ENCODE data around the gene ERMN. TPM values are rescaled to one million over a fixed set of nuclear protein-coding genes. Genes with fewer than 3 reads are reported as not detected.

The ERMN gene
- total RNA-seq, 1 experiment from 2014 or later = not detected

DNA sequence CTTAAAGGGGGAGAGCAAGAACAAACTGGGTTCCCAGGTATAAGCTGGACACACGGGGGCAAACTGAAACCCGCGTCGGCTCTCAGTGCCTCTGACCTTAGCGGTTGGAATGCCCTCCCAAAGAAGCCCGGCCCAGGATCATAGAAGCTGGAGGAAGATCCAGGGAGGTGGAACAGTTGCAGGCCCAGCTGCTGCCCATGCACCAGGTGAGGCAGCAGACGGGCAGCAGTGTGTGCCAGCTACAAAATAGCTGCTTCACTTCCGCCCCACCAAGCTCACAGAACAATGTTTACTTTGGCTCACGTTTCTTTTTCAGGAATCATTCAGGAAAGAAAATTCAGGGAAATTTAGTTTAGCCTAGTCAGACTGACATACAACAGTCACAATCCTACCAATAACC is 3.9 kb upstream of the ERMN start:
- Histone ChIP-seq H3K4me1 (ENCODE audit: control insufficient read depth, insufficient read depth, low read length) (no peaks in the 10 kb centered on the region), H3K4me3 (ENCODE audit: low read depth in 2 of 2, low read length in 2 of 2) (no peak overlapping the region), H3K27me3 (ENCODE audit: control insufficient read depth, insufficient read depth, low read length) (no peaks in the 10 kb centered on the region), H3K27ac (ENCODE audit: low read length) (no peak overlapping the region), H3K9me3 (ENCODE audit: control insufficient read depth, insufficient read depth, low read depth, low read length) (no peaks in the 10 kb centered on the region), H3K36me3 (ENCODE audit: control insufficient read depth, insufficient read depth, low read length) (no peaks in the 10 kb centered on the region)
- intact Hi-C loops (cut with micrococcal nuclease; ENCODE audit: unreplicated experiment) = no loop called here
- POLR2A ChIA-PET = interaction anchor here (0.7 kb wide), 1 partner anchor 47 kb away, joined by 4 read pairs; no protein-coding TSS in a partner anchor
- TF ChIP-seq SIN3A (IDR thresholded peaks at IDR 0.05; ENCODE audit: borderline replicate concordance, insufficient read depth, low read depth, low read length) (no peak), POLR2AphosphoS5 (IDR thresholded peaks at IDR 0.05; ENCODE audit: low read depth, low read length) (no peak)
- TF ChIP-seq, protein P1, sequence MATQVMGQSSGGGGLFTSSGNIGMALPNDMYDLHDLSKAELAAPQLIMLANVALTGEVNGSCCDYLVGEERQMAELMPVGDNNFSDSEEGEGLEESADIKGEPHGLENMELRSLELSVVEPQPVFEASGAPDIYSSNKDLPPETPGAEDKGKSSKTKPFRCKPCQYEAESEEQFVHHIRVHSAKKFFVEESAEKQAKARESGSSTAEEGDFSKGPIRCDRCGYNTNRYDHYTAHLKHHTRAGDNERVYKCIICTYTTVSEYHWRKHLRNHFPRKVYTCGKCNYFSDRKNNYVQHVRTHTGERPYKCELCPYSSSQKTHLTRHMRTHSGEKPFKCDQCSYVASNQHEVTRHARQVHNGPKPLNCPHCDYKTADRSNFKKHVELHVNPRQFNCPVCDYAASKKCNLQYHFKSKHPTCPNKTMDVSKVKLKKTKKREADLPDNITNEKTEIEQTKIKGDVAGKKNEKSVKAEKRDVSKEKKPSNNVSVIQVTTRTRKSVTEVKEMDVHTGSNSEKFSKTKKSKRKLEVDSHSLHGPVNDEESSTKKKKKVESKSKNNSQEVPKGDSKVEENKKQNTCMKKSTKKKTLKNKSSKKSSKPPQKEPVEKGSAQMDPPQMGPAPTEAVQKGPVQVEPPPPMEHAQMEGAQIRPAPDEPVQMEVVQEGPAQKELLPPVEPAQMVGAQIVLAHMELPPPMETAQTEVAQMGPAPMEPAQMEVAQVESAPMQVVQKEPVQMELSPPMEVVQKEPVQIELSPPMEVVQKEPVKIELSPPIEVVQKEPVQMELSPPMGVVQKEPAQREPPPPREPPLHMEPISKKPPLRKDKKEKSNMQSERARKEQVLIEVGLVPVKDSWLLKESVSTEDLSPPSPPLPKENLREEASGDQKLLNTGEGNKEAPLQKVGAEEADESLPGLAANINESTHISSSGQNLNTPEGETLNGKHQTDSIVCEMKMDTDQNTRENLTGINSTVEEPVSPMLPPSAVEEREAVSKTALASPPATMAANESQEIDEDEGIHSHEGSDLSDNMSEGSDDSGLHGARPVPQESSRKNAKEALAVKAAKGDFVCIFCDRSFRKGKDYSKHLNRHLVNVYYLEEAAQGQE (IDR thresholded peaks at IDR 0.05; ENCODE audit: insufficient read depth in 1 of 2, low read depth in 2 of 2, low read length in 1 of 2) = no peak
- TF ChIP-seq, protein P2, sequence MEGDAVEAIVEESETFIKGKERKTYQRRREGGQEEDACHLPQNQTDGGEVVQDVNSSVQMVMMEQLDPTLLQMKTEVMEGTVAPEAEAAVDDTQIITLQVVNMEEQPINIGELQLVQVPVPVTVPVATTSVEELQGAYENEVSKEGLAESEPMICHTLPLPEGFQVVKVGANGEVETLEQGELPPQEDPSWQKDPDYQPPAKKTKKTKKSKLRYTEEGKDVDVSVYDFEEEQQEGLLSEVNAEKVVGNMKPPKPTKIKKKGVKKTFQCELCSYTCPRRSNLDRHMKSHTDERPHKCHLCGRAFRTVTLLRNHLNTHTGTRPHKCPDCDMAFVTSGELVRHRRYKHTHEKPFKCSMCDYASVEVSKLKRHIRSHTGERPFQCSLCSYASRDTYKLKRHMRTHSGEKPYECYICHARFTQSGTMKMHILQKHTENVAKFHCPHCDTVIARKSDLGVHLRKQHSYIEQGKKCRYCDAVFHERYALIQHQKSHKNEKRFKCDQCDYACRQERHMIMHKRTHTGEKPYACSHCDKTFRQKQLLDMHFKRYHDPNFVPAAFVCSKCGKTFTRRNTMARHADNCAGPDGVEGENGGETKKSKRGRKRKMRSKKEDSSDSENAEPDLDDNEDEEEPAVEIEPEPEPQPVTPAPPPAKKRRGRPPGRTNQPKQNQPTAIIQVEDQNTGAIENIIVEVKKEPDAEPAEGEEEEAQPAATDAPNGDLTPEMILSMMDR (IDR thresholded peaks at IDR 0.05) = no peak
- ATAC-seq (no peak), DNase-seq (ENCODE audit: low read depth, low spot score) (no peak)
- in situ Hi-C loops (cut with HindIII; ENCODE audit: low pct_unique_long_range_greater_than_20kb, low sequenced_read_pairs) = no loop called here
- no TSS peak for BruUV-seq (replicated peaks)
- CTCF ChIA-PET = interaction anchor here (0.6 kb wide), 1 partner anchor 27 kb away, joined by 5 read pairs; no protein-coding TSS in a partner anchor

DNA sequence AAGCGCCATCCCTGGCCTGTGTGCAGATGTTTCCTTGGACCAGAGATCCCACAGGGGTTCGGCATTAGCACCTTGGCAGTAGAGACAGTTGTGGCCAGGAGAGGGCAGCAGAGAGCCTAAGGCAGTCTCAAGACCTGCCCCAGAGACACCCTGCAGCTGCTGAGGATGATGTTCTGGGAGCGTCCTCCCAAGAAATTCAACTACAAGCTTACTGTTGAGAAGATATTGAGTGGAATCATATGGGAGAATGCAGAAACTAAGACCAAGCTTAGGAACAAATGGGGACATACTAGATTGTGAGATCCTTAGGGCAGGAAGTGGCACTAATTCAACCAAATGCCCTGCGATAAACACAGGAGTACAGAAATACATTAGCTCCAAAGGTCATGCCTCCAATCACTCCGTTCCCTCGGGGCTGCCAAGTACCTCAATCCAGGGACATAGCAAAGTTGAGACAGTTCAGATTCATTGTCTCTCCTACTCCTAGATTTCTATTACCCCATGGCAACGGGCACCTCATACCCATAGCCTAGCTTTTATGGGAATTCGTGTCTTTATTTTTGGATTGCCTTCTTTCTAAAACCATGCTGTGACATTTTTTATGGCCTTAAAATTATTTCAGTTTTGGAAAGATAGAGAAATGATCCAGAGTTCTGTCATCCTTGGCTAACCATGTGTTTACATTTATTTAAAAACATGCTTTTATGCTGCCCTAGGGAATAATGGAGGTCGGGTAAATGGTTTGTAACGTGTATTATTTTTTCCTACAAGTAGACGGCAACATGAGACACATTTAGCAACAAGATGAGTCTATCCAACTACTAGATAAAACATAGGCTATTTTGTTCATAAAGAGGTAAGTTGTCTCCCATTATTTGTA is 2.2 kb upstream of the ERMN start:
- no peaks in the 10 kb centered on the region for H3K36me3 ChIP-seq (ENCODE audit: control insufficient read depth, insufficient read depth, low read length)
- in situ Hi-C loops (cut with HindIII; ENCODE audit: low pct_unique_long_range_greater_than_20kb, low sequenced_read_pairs) = no loop called here
- no peak for TF ChIP-seq TCF7L2 (IDR thresholded peaks at IDR 0.05; ENCODE audit: low read depth, low read length)
- TF ChIP-seq, protein P2 (IDR thresholded peaks at IDR 0.05) = peak; percentile 91
- TF ChIP-seq, protein P1 (IDR thresholded peaks at IDR 0.05; ENCODE audit: insufficient read depth in 1 of 2, low read depth in 2 of 2, low read length in 1 of 2) = no peak
- peak; percentile 64 for DNase-seq (ENCODE audit: low read depth, low spot score)
- no TSS peak for BruUV-seq (replicated peaks)
- H3K9me3 ChIP-seq (ENCODE audit: control insufficient read depth, insufficient read depth, low read depth, low read length) = no peaks in the 10 kb centered on the region
- ChIA-PET CTCF (interaction anchor here (1.0 kb wide), 1 partner anchor 25 kb away, joined by 3 read pairs; no protein-coding TSS in a partner anchor), POLR2A (no interaction called here)
- H3K27me3 ChIP-seq (ENCODE audit: control insufficient read depth, insufficient read depth, low read length) = no peaks in the 10 kb centered on the region
- peak; percentile 97 for ATAC-seq
- intact Hi-C loops (cut with micrococcal nuclease; ENCODE audit: unreplicated experiment) = no loop called here
- H3K4me3 ChIP-seq (ENCODE audit: low read depth in 2 of 2, low read length in 2 of 2) = no peak overlapping the region
- H3K4me1 ChIP-seq (ENCODE audit: control insufficient read depth, insufficient read depth, low read length) = no peaks in the 10 kb centered on the region
- H3K27ac ChIP-seq (ENCODE audit: low read length) = no peak overlapping the region
